Hepatocyte (in vitro differentiated cells): Measurements from ENCODE around the gene ZPR1.

ENCODE experiments used
- EZH2 ChIP-seq: fragments of 200-600 bp; sonication (generic); IDR thresholded peaks from 2 replicates; pipeline ENCODE4 v1.6.1; 2016; ENCODE audit warnings: antibody characterized with exemption, mild to moderate bottlenecking, borderline replicate concordance
- TF ChIP-seq, protein P1 (sequence below): fragments of 200-600 bp; sonication (generic); IDR thresholded peaks from 2 replicates; pipeline ENCODE4 v1.5.1; 2016; ENCODE audit warnings: antibody characterized with exemption, mild to moderate bottlenecking; ENCODE audit not compliant: poor library complexity

DNA sequence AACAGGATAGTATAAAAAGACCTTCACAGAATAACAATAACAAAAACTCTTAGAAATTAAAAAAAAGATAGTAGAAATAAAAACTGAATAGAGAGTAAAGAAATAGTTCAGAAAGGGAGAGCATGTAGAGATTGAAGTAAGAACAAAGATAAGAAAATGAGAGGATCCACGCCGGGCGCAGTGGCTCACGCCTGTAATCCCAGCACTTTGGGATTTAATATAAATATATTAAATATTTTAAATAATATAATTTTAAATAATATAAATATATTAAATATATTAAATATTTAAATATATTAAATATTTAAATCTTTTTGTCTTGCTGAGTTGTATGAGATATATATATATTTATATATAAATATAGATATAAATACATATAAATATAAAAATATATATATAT lies 24.3 kb upstream of the ZPR1 start:
- TF ChIP-seq, protein P1, sequence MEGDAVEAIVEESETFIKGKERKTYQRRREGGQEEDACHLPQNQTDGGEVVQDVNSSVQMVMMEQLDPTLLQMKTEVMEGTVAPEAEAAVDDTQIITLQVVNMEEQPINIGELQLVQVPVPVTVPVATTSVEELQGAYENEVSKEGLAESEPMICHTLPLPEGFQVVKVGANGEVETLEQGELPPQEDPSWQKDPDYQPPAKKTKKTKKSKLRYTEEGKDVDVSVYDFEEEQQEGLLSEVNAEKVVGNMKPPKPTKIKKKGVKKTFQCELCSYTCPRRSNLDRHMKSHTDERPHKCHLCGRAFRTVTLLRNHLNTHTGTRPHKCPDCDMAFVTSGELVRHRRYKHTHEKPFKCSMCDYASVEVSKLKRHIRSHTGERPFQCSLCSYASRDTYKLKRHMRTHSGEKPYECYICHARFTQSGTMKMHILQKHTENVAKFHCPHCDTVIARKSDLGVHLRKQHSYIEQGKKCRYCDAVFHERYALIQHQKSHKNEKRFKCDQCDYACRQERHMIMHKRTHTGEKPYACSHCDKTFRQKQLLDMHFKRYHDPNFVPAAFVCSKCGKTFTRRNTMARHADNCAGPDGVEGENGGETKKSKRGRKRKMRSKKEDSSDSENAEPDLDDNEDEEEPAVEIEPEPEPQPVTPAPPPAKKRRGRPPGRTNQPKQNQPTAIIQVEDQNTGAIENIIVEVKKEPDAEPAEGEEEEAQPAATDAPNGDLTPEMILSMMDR: no peak
- no peak for TF ChIP-seq EZH2
